GM12878 (cell line): Measurements from ENCODE around the gene DPRX. TPM values are rescaled to one million over a fixed set of nuclear protein-coding genes. Genes with fewer than 3 reads are reported as not detected.

Source experiments
- ATAC-seq: fragments of 200-7000 bp; cut with Tn5 transposase; 3 replicates; pipeline ENCODE4 v1.9.1; 2020; ENCODE audit warnings: mild to moderate bottlenecking, moderate library complexity
- BruUV-seq: library from RNA; stranded (reverse); fragments of 400-500 nt; replicated peaks from 2 replicates; lab custom pipeline; 2021; lab: Mats Ljungman, UMichigan
- CTCF ChIA-PET: fragments of 300-600 bp; sonication (Branson Sonifier 250); formaldehyde crosslinking; extraction: SDS; loops from one replicate; lab custom pipeline; 2021; ENCODE audit warnings: inconsistent platforms; lab: Yijun Ruan, JAX
- POLR2A ChIA-PET: fragments of 350-600 bp; formaldehyde crosslinking; extraction: SDS; loops from one replicate; lab custom pipeline; 2021; ENCODE audit warnings: inconsistent platforms; lab: Charles Lee
- RAD21 ChIA-PET: fragments of 300-600 bp; sonication (Branson Sonifier 250); formaldehyde crosslinking; loops from one replicate; lab custom pipeline; 2023; ENCODE audit warnings: antibody characterized with exemption; ENCODE audit not compliant: unreplicated experiment; lab: Charles Lee
- SMC1A ChIA-PET: fragments of 300-600 bp; sonication (Branson Sonifier 250); formaldehyde crosslinking; loops from one replicate; lab custom pipeline; 2023; ENCODE audit not compliant: unreplicated experiment, uncharacterized antibody; lab: Charles Lee
- DNase-seq: peaks from one replicate; pipeline ENCODE4 v3.0.0-alpha.2; 2011; ENCODE audit warnings: low read depth, low spot score
- FAIRE-seq: peaks from 3 replicates; lab custom pipeline; 2011; peaks lifted over from hg19 to GRCh38; lab: Jason Lieb, UNC
- H2AFZ ChIP-seq: 2 replicates; pipeline ENCODE4 v1.6.0; 2011; ENCODE audit warnings: low read depth, low read length, control low read depth; ENCODE audit not compliant: control insufficient read depth
- H3K27ac ChIP-seq: 2 replicates; pipeline ENCODE4 v1.5.1; 2011; ENCODE audit warnings: control low read depth; ENCODE audit not compliant: control insufficient read depth, insufficient read depth
- H3K27me3 ChIP-seq, 2 experiments: replicated peaks in 1 of 2; 2 replicates each; pipeline versions ENCODE4 v1.6.0 to v1.6.1; 2011; ENCODE audit warnings: low read length in 1 of 2; ENCODE audit not compliant: control insufficient read depth in 2 of 2, insufficient read depth in 2 of 2
- H3K36me3 ChIP-seq, 2 experiments: 2 replicates each; pipeline ENCODE4 v1.5.1; 2011; ENCODE audit warnings: low read length in 1 of 2; ENCODE audit not compliant: control insufficient read depth in 2 of 2, insufficient read depth in 2 of 2
- H3K4me1 ChIP-seq: 2 replicates; pipeline ENCODE4 v1.6.1; 2011; ENCODE audit warnings: mild to moderate bottlenecking, low read length, moderate library complexity, mixed read lengths; ENCODE audit not compliant: control insufficient read depth, insufficient read depth
- H3K4me2 ChIP-seq: 2 replicates; pipeline ENCODE4 v1.6.0; 2011; ENCODE audit warnings: control low read depth; ENCODE audit not compliant: control insufficient read depth, insufficient read depth
- H3K4me3 ChIP-seq: fragments of 200-600 bp; sonication (generic); 2 replicates; pipeline ENCODE4 v1.5.1; 2016
- H3K79me2 ChIP-seq: 2 replicates; pipeline ENCODE4 v1.6.0; 2011; ENCODE audit warnings: low read length; ENCODE audit not compliant: control insufficient read depth, insufficient read depth
- H3K9ac ChIP-seq: 2 replicates; pipeline ENCODE4 v1.8.0; 2011; ENCODE audit warnings: low read length, control low read depth, mixed read lengths; ENCODE audit not compliant: control insufficient read depth, insufficient read depth
- H3K9me3 ChIP-seq: replicated peaks from 3 replicates; pipeline ENCODE4 v1.5.1; 2011; ENCODE audit warnings: mild to moderate bottlenecking, low read length; ENCODE audit not compliant: control insufficient read depth, insufficient read depth
- H4K20me1 ChIP-seq: 2 replicates; pipeline ENCODE4 v1.6.0; 2011; ENCODE audit not compliant: control insufficient read depth, insufficient read depth
- BHLHE40 ChIP-seq, 2 experiments: fragments of 450-650 bp in 1 of 2; IDR thresholded peaks; 2 replicates each; pipeline ENCODE4 v1.6.1; 2011 to 2017; ENCODE audit warnings: low read depth in 2 of 2, borderline replicate concordance in 1 of 2, improper control_type of control experiment in 1 of 2, low read length in 1 of 2, mild to moderate bottlenecking in 1 of 2
- EED ChIP-seq: sonication (generic); IDR thresholded peaks from 2 replicates; pipeline ENCODE4 v1.6.1; 2016; ENCODE audit warnings: antibody characterized with exemption, low read depth
- SUPT20H ChIP-seq: IDR thresholded peaks from 2 replicates; pipeline ENCODE4 v1.6.1; 2011; ENCODE audit warnings: low read depth, mild to moderate bottlenecking, low read length, moderate library complexity, borderline replicate concordance; ENCODE audit not compliant: control insufficient read depth
- TAF1 ChIP-seq: IDR thresholded peaks from 2 replicates; pipeline ENCODE4 v1.6.1; 2011; ENCODE audit warnings: mild to moderate bottlenecking, low read depth, low read length, borderline replicate concordance
- TCF7 ChIP-seq: IDR thresholded peaks from 2 replicates; pipeline ENCODE4 v1.6.1; 2014; ENCODE audit warnings: antibody characterized with exemption, borderline replicate concordance
- WGBS: methylation state at CpG from one replicate; pipeline ENCODE4 v1.1.6; 2016; ENCODE audit warnings: low lambda C conversion rate; ENCODE audit not compliant: insufficient replicate concordance, insufficient coverage; ENCODE audit errors: missing lambda C conversion rate; 5-methylcytosine and 5-hydroxymethylcytosine counted together
- in situ Hi-C: fragments of 300-500 bp; cut with MboI; formaldehyde crosslinking; loops from 9 replicates; pipeline ENCODE4 v1.14.3; 2018; ENCODE audit warnings: mixed read lengths
- intact Hi-C: fragments of 100-400 bp; cut with micrococcal nuclease; formaldehyde crosslinking; loops from one replicate; pipeline ENCODE4 v1.14.2; 2022; ENCODE audit not compliant: unreplicated experiment
- polyA plus RNA-seq, 11 experiments: library from polyadenylated mRNA; depleted of rRNA in 4 of 11; unstranded in 6 of 11; stranded (reverse) in 5 of 11; fragments of >200 nt; fragmentation: Nextera tagmentation in 4 of 11; fragmentation: Illumina TruSeq in 1 of 11; extraction: Ambion mirVana in 4 of 11; extraction: Trizol in 1 of 11; gene quantifications; 1 replicate in 1 of 11; 2 replicates in 10 of 11; pipeline versions ENCODE4 v1.2.1 to v1.2.3, GENCODE V29; 2011 to 2016; ENCODE audit warnings: inconsistent platforms in 2 of 11, missing spikeins in 2 of 11, low read depth in 1 of 11
- total RNA-seq, 4 experiments: library from RNA; depleted of rRNA in 3 of 4; stranded (reverse); fragments of >200 nt in 3 of 4; fragmentation: Illumina TruSeq in 1 of 4; extraction: Trizol in 1 of 4; gene quantifications; 2 replicates each; pipeline versions ENCODE4 v1.2.1 to v1.2.3, GENCODE V29; 2013 to 2021
- TF ChIP-seq, protein P1 (sequence below): fragments of 450-650 bp; IDR thresholded peaks from 2 replicates; pipeline ENCODE4 v1.6.1; 2017; ENCODE audit warnings: mild to moderate bottlenecking, low read depth, inconsistent platforms; ENCODE audit not compliant: poor library complexity, severe bottlenecking
- TF ChIP-seq, protein P2 (sequence below): IDR thresholded peaks from 2 replicates; pipeline ENCODE4 v1.6.1; 2011; ENCODE audit warnings: borderline replicate concordance, low read depth, mild to moderate bottlenecking, moderate library complexity, low read length; ENCODE audit not compliant: insufficient read depth, poor library complexity, severe bottlenecking
- TF ChIP-seq, protein P3 (sequence below): fragments of 450-650 bp; IDR thresholded peaks from 2 replicates; pipeline ENCODE4 v1.6.1; 2018; ENCODE audit warnings: borderline replicate concordance, mild to moderate bottlenecking; ENCODE audit not compliant: partially characterized antibody
- TF ChIP-seq, protein P4 (sequence below): fragments of 450-650 bp; formaldehyde crosslinking; IDR thresholded peaks from 2 replicates; pipeline ENCODE4 v1.4.0; 2020; ENCODE audit warnings: mild to moderate bottlenecking, moderate library complexity
- TF ChIP-seq, protein P5 (sequence below): fragments of 450-650 bp; IDR thresholded peaks from 2 replicates; pipeline ENCODE4 v1.6.1; 2017; ENCODE audit warnings: low read depth, mild to moderate bottlenecking, moderate library complexity

DPRX gene
- total and polyA plus RNA-seq, 10 of the 15 experiments (the other 5 are each of a cell fraction or from before 2014, with no cell fraction given): not detected

GRCh38 chr19:53624771-53625545 is 6.8 kb upstream of the DPRX start:
- no peak overlapping the region for H3K9ac ChIP-seq
- no peak overlapping the region for H3K27ac ChIP-seq
- SMC1A ChIA-PET: no interaction called here
- H3K79me2 ChIP-seq: no peaks in the 10 kb centered on the region
- CTCF ChIA-PET: no interaction called here
- H2AFZ ChIP-seq: no peak overlapping the region
- no peaks in the 10 kb centered on the region for H3K4me1 ChIP-seq
- BruUV-seq: no TSS peak
- POLR2A ChIA-PET: no interaction called here
- in situ Hi-C loops: no loop called here
- FAIRE-seq (no peak), ATAC-seq (no peak), DNase-seq (no peak)
- 26% methylated on average over 16 of the region's 16 CpGs for whole genome bisulfite sequencing
- H3K9me3 ChIP-seq: no peaks in the 10 kb centered on the region; the same call in 2 of the 3 replicates
- RAD21 ChIA-PET: no interaction called here
- H4K20me1 ChIP-seq: no peaks in the 10 kb centered on the region
- H3K4me3 ChIP-seq: no peak overlapping the region
- intact Hi-C loops: no loop called here
- no peaks in the 10 kb centered on the region for H3K36me3 ChIP-seq
- H3K27me3 ChIP-seq: no peaks in the 10 kb centered on the region
- H3K4me2 ChIP-seq: no peak overlapping the region
- TF ChIP-seq SUPT20H (no peak), EED (no peak), TCF7 (no peak), TAF1 (no peak), BHLHE40 (IDR thresholded peaks at IDR 0.05; ENCODE audit: borderline replicate concordance in 1 of 2, low read depth in 2 of 2, low read length in 1 of 2) (no peak)
- TF ChIP-seq, protein P1, sequence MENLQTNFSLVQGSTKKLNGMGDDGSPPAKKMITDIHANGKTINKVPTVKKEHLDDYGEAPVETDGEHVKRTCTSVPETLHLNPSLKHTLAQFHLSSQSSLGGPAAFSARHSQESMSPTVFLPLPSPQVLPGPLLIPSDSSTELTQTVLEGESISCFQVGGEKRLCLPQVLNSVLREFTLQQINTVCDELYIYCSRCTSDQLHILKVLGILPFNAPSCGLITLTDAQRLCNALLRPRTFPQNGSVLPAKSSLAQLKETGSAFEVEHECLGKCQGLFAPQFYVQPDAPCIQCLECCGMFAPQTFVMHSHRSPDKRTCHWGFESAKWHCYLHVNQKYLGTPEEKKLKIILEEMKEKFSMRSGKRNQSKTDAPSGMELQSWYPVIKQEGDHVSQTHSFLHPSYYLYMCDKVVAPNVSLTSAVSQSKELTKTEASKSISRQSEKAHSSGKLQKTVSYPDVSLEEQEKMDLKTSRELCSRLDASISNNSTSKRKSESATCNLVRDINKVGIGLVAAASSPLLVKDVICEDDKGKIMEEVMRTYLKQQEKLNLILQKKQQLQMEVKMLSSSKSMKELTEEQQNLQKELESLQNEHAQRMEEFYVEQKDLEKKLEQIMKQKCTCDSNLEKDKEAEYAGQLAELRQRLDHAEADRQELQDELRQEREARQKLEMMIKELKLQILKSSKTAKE: no peak
- TF ChIP-seq, protein P2, sequence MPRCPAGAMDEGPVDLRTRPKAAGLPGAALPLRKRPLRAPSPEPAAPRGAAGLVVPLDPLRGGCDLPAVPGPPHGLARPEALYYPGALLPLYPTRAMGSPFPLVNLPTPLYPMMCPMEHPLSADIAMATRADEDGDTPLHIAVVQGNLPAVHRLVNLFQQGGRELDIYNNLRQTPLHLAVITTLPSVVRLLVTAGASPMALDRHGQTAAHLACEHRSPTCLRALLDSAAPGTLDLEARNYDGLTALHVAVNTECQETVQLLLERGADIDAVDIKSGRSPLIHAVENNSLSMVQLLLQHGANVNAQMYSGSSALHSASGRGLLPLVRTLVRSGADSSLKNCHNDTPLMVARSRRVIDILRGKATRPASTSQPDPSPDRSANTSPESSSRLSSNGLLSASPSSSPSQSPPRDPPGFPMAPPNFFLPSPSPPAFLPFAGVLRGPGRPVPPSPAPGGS: no peak
- TF ChIP-seq, protein P3, sequence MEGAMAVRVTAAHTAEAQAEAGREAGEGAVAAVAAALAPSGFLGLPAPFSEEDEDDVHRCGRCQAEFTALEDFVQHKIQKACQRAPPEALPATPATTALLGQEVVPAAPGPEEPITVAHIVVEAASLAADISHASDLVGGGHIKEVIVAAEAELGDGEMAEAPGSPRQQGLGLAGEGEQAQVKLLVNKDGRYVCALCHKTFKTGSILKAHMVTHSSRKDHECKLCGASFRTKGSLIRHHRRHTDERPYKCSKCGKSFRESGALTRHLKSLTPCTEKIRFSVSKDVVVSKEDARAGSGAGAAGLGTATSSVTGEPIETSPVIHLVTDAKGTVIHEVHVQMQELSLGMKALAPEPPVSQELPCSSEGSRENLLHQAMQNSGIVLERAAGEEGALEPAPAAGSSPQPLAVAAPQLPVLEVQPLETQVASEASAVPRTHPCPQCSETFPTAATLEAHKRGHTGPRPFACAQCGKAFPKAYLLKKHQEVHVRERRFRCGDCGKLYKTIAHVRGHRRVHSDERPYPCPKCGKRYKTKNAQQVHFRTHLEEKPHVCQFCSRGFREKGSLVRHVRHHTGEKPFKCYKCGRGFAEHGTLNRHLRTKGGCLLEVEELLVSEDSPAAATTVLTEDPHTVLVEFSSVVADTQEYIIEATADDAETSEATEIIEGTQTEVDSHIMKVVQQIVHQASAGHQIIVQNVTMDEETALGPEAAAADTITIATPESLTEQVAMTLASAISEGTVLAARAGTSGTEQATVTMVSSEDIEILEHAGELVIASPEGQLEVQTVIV: no peak
- TF ChIP-seq, protein P4, sequence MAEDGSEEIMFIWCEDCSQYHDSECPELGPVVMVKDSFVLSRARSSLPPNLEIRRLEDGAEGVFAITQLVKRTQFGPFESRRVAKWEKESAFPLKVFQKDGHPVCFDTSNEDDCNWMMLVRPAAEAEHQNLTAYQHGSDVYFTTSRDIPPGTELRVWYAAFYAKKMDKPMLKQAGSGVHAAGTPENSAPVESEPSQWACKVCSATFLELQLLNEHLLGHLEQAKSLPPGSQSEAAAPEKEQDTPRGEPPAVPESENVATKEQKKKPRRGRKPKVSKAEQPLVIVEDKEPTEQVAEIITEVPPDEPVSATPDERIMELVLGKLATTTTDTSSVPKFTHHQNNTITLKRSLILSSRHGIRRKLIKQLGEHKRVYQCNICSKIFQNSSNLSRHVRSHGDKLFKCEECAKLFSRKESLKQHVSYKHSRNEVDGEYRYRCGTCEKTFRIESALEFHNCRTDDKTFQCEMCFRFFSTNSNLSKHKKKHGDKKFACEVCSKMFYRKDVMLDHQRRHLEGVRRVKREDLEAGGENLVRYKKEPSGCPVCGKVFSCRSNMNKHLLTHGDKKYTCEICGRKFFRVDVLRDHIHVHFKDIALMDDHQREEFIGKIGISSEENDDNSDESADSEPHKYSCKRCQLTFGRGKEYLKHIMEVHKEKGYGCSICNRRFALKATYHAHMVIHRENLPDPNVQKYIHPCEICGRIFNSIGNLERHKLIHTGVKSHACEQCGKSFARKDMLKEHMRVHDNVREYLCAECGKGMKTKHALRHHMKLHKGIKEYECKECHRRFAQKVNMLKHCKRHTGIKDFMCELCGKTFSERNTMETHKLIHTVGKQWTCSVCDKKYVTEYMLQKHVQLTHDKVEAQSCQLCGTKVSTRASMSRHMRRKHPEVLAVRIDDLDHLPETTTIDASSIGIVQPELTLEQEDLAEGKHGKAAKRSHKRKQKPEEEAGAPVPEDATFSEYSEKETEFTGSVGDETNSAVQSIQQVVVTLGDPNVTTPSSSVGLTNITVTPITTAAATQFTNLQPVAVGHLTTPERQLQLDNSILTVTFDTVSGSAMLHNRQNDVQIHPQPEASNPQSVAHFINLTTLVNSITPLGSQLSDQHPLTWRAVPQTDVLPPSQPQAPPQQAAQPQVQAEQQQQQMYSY: no peak
- TF ChIP-seq, protein P5, sequence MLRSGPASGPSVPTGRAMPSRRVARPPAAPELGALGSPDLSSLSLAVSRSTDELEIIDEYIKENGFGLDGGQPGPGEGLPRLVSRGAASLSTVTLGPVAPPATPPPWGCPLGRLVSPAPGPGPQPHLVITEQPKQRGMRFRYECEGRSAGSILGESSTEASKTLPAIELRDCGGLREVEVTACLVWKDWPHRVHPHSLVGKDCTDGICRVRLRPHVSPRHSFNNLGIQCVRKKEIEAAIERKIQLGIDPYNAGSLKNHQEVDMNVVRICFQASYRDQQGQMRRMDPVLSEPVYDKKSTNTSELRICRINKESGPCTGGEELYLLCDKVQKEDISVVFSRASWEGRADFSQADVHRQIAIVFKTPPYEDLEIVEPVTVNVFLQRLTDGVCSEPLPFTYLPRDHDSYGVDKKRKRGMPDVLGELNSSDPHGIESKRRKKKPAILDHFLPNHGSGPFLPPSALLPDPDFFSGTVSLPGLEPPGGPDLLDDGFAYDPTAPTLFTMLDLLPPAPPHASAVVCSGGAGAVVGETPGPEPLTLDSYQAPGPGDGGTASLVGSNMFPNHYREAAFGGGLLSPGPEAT: no peak
